Stimulated activated memory B cell treated with anti-CD40 and anti-IgM and Interleukin-4, amounts not matched to agents 10 μg/mL and 1 μg/mL and 100 μg/mL, for 72 hours (primary cell): Measurements from ENCODE around the gene ASTN2.
A peak's percentile ranks its signal among the peaks of the same experiment; 100 is the strongest.

ENCODE experiments used
- ATAC-seq: fragments of 150-1000 bp; cut with Tn5 transposase; 2 replicates; pipeline ENCODE4 v1.10.0; 2021
- H3K27ac Mint-ChIP-seq: one replicate; pipeline ENCODE4 v1.8.0; 2022; ENCODE audit warnings: mild to moderate bottlenecking, mixed read lengths
- H3K27me3 Mint-ChIP-seq: one replicate; pipeline ENCODE4 v1.8.0; 2022; ENCODE audit warnings: mixed read lengths
- H3K36me3 Mint-ChIP-seq: one replicate; pipeline ENCODE4 v1.8.0; 2022; ENCODE audit warnings: mixed read lengths
- H3K4me1 Mint-ChIP-seq: one replicate; pipeline ENCODE4 v1.8.0; 2022; ENCODE audit warnings: mixed read lengths
- H3K4me3 Mint-ChIP-seq: one replicate; pipeline ENCODE4 v1.8.0; 2022; ENCODE audit warnings: mild to moderate bottlenecking, moderate library complexity, mixed read lengths
- H3K9me3 Mint-ChIP-seq: one replicate; pipeline ENCODE4 v1.8.0; 2022; ENCODE audit warnings: mixed read lengths

ASTN2 gene

GRCh38 chr9:116673375-116673774 is 741.5 kb downstream of the ASTN2 start:
- no peak overlapping the region for H3K4me3 Mint-ChIP-seq
- no peaks in the 10 kb centered on the region for H3K4me1 Mint-ChIP-seq
- ATAC-seq: no peak
- H3K27ac Mint-ChIP-seq: no peak overlapping the region
- no peaks in the 10 kb centered on the region for H3K27me3 Mint-ChIP-seq
- peaks cover 29% of the 10 kb centered on the region for H3K36me3 Mint-ChIP-seq
- peaks cover 24% of the 10 kb centered on the region for H3K9me3 Mint-ChIP-seq

- ATAC-seq: peak; percentile 59
- H3K36me3 Mint-ChIP-seq: peaks cover 29% of the 10 kb centered on the region
- no peaks in the 10 kb centered on the region for H3K27me3 Mint-ChIP-seq
- H3K9me3 Mint-ChIP-seq: peaks cover 24% of the 10 kb centered on the region
- no peak overlapping the region for H3K4me3 Mint-ChIP-seq
- H3K27ac Mint-ChIP-seq: no peak overlapping the region
- H3K4me1 Mint-ChIP-seq: no peaks in the 10 kb centered on the region
Measured at GRCh38 chr9:116671605-116672004, 743.3 kb downstream of the ASTN2 start.

GRCh38 chr9:116668970-116669695 is 745.7 kb downstream of the ASTN2 start:
- ATAC-seq: no peak
- H3K36me3 Mint-ChIP-seq: peaks cover 16% of the 10 kb centered on the region
- H3K4me1 Mint-ChIP-seq: no peaks in the 10 kb centered on the region
- no peak overlapping the region for H3K27ac Mint-ChIP-seq
- peaks cover 13% of the 10 kb centered on the region for H3K9me3 Mint-ChIP-seq
- no peak overlapping the region for H3K4me3 Mint-ChIP-seq
- H3K27me3 Mint-ChIP-seq: no peaks in the 10 kb centered on the region

GRCh38 chr9:116663581-116663980 is 751.3 kb downstream of the ASTN2 start:
- Mint-ChIP-seq H3K27ac (no peak overlapping the region), H3K4me1 (no peaks in the 10 kb centered on the region), H3K4me3 (no peak overlapping the region), H3K27me3 (no peaks in the 10 kb centered on the region), H3K36me3 (no peaks in the 10 kb centered on the region), H3K9me3 (peaks cover under 1% of the 10 kb centered on the region)
- ATAC-seq: no peak

GRCh38 chr9:116662646-116663310 is 752.1 kb downstream of the ASTN2 start:
- H3K36me3 Mint-ChIP-seq: no peaks in the 10 kb centered on the region
- H3K27me3 Mint-ChIP-seq: no peaks in the 10 kb centered on the region
- ATAC-seq: no peak
- H3K4me1 Mint-ChIP-seq: no peaks in the 10 kb centered on the region
- H3K27ac Mint-ChIP-seq: no peak overlapping the region
- no peaks in the 10 kb centered on the region for H3K9me3 Mint-ChIP-seq
- H3K4me3 Mint-ChIP-seq: no peak overlapping the region

- H3K36me3 Mint-ChIP-seq: no peaks in the 10 kb centered on the region
- H3K4me3 Mint-ChIP-seq: no peak overlapping the region
- no peaks in the 10 kb centered on the region for H3K9me3 Mint-ChIP-seq
- H3K27ac Mint-ChIP-seq: no peak overlapping the region
- no peaks in the 10 kb centered on the region for H3K4me1 Mint-ChIP-seq
- peak; percentile 55 for ATAC-seq
- H3K27me3 Mint-ChIP-seq: no peaks in the 10 kb centered on the region
Measured at GRCh38 chr9:116661037-116661954, 753.6 kb downstream of the ASTN2 start.

GRCh38 chr9:116658265-116658664 is 756.6 kb downstream of the ASTN2 start:
- Mint-ChIP-seq H3K27me3 (no peaks in the 10 kb centered on the region), H3K4me1 (no peaks in the 10 kb centered on the region), H3K9me3 (no peaks in the 10 kb centered on the region), H3K36me3 (no peaks in the 10 kb centered on the region), H3K27ac (no peak overlapping the region), H3K4me3 (no peak overlapping the region)
- no peak for ATAC-seq

- Mint-ChIP-seq H3K27ac (no peak overlapping the region), H3K36me3 (no peaks in the 10 kb centered on the region), H3K27me3 (no peaks in the 10 kb centered on the region), H3K9me3 (no peaks in the 10 kb centered on the region), H3K4me1 (no peaks in the 10 kb centered on the region), H3K4me3 (no peak overlapping the region)
- no peak for ATAC-seq
Measured at GRCh38 chr9:116656977-116657376, 757.9 kb downstream of the ASTN2 start.

- H3K9me3 Mint-ChIP-seq: no peaks in the 10 kb centered on the region
- peaks cover under 1% of the 10 kb centered on the region for H3K36me3 Mint-ChIP-seq
- H3K27me3 Mint-ChIP-seq: no peaks in the 10 kb centered on the region
- H3K27ac Mint-ChIP-seq: no peak overlapping the region
- H3K4me1 Mint-ChIP-seq: no peaks in the 10 kb centered on the region
- no peak overlapping the region for H3K4me3 Mint-ChIP-seq
- ATAC-seq: no peak
Measured at GRCh38 chr9:116656501-116656971, 758.3 kb downstream of the ASTN2 start.

- Mint-ChIP-seq H3K27me3 (no peaks in the 10 kb centered on the region), H3K4me3 (no peak overlapping the region), H3K36me3 (peaks cover 16% of the 10 kb centered on the region), H3K27ac (no peak overlapping the region), H3K4me1 (no peaks in the 10 kb centered on the region), H3K9me3 (no peaks in the 10 kb centered on the region)
- ATAC-seq: no peak
Measured at GRCh38 chr9:116654059-116654355, 760.9 kb downstream of the ASTN2 start.

GRCh38 chr9:116653348-116654058 is 761.4 kb downstream of the ASTN2 start:
- Mint-ChIP-seq H3K9me3 (no peaks in the 10 kb centered on the region), H3K27ac (no peak overlapping the region), H3K36me3 (peaks cover 16% of the 10 kb centered on the region), H3K27me3 (no peaks in the 10 kb centered on the region), H3K4me1 (no peaks in the 10 kb centered on the region), H3K4me3 (no peak overlapping the region)
- ATAC-seq: no peak

- ATAC-seq: no peak
- no peaks in the 10 kb centered on the region for H3K27me3 Mint-ChIP-seq
Measured at GRCh38 chr9:116647515-116647809, 767.4 kb downstream of the ASTN2 start.

GRCh38 chr9:116646661-116647514 is 768.0 kb downstream of the ASTN2 start:
- Mint-ChIP-seq H3K27me3 (no peaks in the 10 kb centered on the region), H3K36me3 (peaks cover 16% of the 10 kb centered on the region), H3K27ac (no peak overlapping the region), H3K9me3 (no peaks in the 10 kb centered on the region), H3K4me3 (no peak overlapping the region), H3K4me1 (no peaks in the 10 kb centered on the region)
- peak; percentile 45 for ATAC-seq

More at GRCh38 chr9:116647515-116647809, 767.4 kb downstream of the ASTN2 start:
- Mint-ChIP-seq H3K36me3 (peaks cover 16% of the 10 kb centered on the region), H3K4me1 (no peaks in the 10 kb centered on the region), H3K4me3 (no peak overlapping the region), H3K9me3 (no peaks in the 10 kb centered on the region), H3K27ac (no peak overlapping the region)

GRCh38 chr9:116644091-116644688 is 770.7 kb downstream of the ASTN2 start:
- no peak for ATAC-seq
- Mint-ChIP-seq H3K36me3 (no peaks in the 10 kb centered on the region), H3K27me3 (no peaks in the 10 kb centered on the region), H3K4me1 (no peaks in the 10 kb centered on the region), H3K9me3 (no peaks in the 10 kb centered on the region), H3K27ac (no peak overlapping the region), H3K4me3 (no peak overlapping the region)
